AML-193 (cell line): ENCODE data around the gene TOR4A.
"Not testable (repeated sequence)": the region's sequence is repeated elsewhere in the genome, so short reads cannot be mapped to it uniquely, and the experiment has no call there.

Experiments
- DNase-seq, 2 experiments: peaks; one replicate each; lab custom pipeline; 2025; lab: John Stamatoyannopoulos, UW

TOR4A gene

GRCh38 chr9:137237759-137238726 is 39.5 kb upstream of the TOR4A start:
- DNase-seq = no peak

GRCh38 chr9:137239541-137240200 is 37.9 kb upstream of the TOR4A start:
- DNase-seq = not testable (repeated sequence)

GRCh38 chr9:137240318-137240840 is 37.1 kb upstream of the TOR4A start:
- DNase-seq = peak; percentile 54 to 63

DNA sequence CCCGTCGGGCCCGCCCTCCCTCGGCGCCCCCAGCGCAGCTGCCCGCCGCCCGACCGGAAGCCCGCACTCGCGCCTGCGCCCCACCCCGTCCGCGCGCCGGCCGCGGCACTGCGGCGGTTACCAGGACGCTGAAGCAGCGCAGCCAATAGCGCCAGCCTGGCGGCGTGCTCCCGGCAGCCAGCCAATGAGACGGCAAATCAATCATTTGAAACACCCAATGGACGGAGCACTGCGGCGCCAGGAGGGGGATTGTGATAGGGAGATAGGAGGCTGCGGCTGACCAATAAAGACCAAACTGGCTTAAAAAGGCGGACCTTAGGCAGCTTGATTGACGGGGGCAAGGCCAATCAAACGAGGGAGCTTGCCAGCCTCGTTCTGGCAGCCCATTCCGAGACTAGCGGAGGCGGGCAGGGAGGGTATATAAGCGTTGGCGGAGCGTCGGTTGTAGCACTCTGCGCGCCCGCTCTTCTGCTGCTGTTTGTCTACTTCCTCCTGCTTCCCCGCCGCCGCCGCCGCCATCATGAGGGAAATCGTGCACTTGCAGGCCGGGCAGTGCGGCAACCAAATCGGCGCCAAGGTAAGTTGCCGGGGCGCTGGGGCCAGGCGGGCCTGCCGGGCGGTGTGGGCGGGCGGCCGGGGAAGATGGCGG is 36.6 kb upstream of the TOR4A start, which contains the start of gene TUBB4B:
Gene TUBB4B (plus strand): TSS at position 447 of the 649 bp plus-strand sequence. CDS start 74 bp downstream, at position 521.
- DNase-seq = peak; percentile 99

GRCh38 chr9:137241490-137242268 is 35.8 kb upstream of the TOR4A start:
- DNase-seq = peak in 1 of 2 experiments; percentile 7

DNA sequence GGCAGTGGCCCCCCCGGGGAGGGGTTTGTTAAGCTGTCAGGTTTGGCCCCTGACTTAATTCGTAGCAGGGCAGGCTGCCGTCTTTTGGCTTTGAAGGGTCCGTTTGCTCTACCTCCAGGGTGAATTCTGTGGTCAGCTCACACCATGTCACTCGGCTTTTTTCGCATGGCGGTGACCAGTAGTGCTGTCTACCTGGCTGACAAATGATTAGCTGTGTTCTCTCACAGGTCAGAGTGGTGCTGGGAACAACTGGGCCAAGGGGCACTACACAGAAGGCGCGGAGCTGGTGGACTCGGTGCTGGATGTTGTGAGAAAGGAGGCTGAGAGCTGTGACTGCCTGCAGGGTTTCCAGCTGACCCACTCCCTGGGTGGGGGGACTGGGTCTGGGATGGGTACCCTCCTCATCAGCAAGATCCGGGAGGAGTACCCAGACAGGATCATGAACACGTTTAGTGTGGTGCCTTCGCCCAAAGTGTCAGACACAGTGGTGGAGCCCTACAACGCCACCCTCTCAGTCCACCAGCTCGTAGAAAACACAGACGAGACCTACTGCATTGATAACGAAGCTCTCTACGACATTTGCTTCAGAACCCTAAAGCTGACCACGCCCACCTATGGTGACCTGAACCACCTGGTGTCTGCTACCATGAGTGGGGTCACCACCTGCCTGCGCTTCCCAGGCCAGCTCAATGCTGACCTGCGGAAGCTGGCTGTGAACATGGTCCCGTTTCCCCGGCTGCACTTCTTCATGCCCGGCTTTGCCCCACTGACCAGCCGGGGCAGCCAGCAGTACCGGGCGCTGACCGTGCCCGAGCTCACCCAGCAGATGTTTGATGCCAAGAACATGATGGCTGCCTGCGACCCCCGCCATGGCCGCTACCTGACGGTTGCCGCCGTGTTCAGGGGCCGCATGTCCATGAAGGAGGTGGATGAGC is 35.0 kb upstream of the TOR4A start:
- DNase-seq = no peak

- DNase-seq = not testable (repeated sequence)
These were observed 34.3 kb upstream of the TOR4A start for GRCh38 chr9:137243266-137243625.

- DNase-seq = no peak
These were observed 33.7 kb upstream of the TOR4A start for GRCh38 chr9:137243626-137244485.

GRCh38 chr9:137244486-137245449 is 32.8 kb upstream of the TOR4A start:
- DNase-seq = no peak

DNA sequence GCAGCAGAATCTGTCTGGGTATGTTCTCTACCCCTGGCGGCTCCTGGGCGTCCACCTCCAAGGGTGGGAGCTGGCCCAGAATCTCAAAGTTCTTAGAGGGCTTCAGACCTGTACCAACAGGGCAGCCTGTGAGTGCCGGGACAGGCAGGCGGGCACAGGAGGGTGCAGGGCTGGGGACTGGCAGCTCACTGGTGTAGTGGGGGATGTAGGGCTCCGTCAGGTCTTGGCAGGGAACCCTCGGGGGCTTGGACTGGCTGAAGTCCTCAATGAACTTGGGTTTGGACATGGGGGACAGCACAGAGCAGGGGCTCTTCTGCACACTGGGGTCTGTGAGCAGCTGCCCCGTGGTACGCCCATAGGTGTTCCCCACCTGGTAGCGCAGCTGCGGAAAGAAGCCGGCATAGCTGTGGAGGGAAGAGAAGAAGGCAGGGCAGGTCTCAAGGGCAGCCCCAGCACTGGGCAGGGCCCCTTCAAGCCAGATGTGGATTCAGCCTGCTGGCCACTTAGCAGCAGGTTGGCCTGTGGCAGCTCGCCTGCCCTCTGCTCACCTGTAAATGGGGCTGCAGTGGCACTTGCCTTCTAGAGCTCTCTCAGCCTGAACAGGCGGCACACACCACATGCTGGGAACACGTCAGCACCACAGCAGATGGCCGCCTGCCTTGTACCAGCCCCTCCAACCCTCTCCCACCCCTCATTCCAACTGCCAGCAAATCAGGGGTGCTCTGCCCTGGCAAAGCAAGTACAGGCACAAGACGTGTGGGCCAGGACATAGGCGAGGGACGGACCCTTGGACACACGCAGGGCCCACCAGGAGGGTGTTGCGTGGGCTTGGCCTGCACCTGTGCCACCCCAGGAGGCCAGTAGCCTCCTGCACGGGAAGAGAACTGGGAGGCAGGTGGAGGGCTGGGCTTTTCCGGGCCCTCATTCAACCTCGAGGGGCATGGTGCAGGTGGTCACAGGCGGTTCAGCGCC is 31.8 kb upstream of the TOR4A start:
- no peak for DNase-seq

- no peak for DNase-seq
These were observed 30.2 kb upstream of the TOR4A start for GRCh38 chr9:137247135-137247915.

DNA sequence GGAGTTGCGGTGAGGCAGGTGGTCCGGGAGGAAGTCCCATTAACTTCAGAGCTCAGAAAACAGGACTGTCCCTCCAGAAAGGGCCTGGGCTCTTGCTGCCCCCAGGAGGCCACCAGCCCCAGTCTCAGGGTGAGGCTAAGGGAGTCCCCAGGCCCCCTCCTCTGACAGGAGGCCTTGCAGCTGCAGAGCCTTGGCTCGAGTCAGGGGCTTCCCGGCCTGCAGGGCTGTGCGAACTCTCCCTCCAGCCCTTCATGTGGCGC is 29.7 kb upstream of the TOR4A start:
- no peak for DNase-seq

GRCh38 chr9:137250329-137251193 is 27.0 kb upstream of the TOR4A start:
- DNase-seq = no peak

DNA sequence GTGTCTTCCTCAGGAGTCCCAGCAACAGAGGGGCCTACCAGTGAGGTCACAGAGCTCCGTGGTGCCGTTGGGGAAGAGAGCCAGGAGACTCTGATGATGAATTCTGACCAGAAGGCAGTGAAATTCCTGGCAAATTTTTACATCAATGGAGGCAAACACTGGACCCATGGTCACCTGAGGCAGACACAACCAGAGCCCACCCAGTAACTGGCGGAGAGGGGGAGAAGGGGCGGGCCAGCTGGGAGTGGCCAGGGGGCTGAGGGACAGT is 26.4 kb upstream of the TOR4A start, which contains the start of gene STPG3:
Gene STPG3 (plus strand): TSS at position 93 of the 268 bp plus-strand sequence. CDS start 1 bp downstream, at position 94.
- no peak for DNase-seq

GRCh38 chr9:137251490-137252268 is 25.8 kb upstream of the TOR4A start:
- no peak for DNase-seq
